ENCODE measurements around the gene CRYGD. TPM values are rescaled to one million over a fixed set of nuclear protein-coding genes. Genes with fewer than 3 reads are reported as not detected.
"Not testable (repeated sequence)": the region's sequence is repeated elsewhere in the genome, so short reads cannot be mapped to it uniquely, and the experiment has no call there.

The CRYGD gene
- total RNA-seq, 2 experiments from 2014 or later: not detected

DNA sequence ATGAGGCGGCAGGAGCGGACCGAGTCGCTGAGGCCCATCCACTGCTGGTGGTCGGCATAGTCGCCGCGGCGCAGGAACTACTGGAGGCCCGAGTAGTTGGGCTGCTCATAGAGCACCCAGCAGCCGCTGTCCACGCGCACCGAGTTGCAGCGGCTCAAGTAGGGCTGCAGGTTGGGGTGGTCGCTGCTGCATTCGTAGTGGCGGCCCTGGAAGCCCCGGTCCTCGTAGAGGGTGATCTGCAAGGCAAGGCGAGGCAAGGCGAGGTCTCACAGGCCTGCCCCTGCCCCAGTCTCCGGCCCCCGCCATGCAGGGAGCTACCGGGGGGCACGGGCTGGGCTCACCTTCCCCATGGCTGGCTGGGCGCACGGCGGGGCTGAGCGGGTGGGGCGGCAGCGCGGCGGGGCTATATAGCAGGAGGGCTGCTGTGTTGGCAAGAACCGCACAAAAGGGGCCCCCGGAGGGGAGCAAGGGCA is 12.0 kb downstream of the CRYGD start:
- H3K4me3 Mint-ChIP-seq, H3K27ac Mint-ChIP-seq, H3K36me3 Mint-ChIP-seq, H3K9me3 Mint-ChIP-seq, H3K27me3 Mint-ChIP-seq, DNase-seq, H3K4me1 Mint-ChIP-seq: not testable (repeated sequence)

DNA sequence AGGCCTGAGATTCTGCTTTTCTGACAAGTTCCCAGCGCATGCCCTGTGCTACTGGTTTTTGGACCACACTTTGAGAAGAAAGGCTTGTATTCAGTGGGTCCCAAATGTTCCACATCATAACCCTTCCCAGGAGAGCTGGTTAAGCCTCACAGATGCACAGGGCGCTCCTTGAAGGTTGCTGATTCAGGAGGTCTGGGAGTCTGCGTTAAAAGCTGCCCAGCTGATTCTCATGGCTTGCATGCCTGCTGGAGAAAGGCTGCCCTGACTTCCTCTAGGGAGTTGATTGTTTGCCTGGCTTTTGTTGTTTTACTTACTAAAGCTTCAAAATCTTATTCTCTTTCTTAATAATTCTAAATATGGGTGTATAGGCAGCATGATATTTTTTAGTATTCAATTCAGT is 20.7 kb downstream of the CRYGD start:
- H3K27ac Mint-ChIP-seq: no peak overlapping the region
- H3K4me3 Mint-ChIP-seq: no peak overlapping the region
- H3K4me1 Mint-ChIP-seq: peaks cover 21% of the 10 kb centered on the region
- H3K9me3 Mint-ChIP-seq: no peaks in the 10 kb centered on the region
- DNase-seq: no peak
- no peaks in the 10 kb centered on the region for H3K27me3 Mint-ChIP-seq
- no peaks in the 10 kb centered on the region for H3K36me3 Mint-ChIP-seq

DNA sequence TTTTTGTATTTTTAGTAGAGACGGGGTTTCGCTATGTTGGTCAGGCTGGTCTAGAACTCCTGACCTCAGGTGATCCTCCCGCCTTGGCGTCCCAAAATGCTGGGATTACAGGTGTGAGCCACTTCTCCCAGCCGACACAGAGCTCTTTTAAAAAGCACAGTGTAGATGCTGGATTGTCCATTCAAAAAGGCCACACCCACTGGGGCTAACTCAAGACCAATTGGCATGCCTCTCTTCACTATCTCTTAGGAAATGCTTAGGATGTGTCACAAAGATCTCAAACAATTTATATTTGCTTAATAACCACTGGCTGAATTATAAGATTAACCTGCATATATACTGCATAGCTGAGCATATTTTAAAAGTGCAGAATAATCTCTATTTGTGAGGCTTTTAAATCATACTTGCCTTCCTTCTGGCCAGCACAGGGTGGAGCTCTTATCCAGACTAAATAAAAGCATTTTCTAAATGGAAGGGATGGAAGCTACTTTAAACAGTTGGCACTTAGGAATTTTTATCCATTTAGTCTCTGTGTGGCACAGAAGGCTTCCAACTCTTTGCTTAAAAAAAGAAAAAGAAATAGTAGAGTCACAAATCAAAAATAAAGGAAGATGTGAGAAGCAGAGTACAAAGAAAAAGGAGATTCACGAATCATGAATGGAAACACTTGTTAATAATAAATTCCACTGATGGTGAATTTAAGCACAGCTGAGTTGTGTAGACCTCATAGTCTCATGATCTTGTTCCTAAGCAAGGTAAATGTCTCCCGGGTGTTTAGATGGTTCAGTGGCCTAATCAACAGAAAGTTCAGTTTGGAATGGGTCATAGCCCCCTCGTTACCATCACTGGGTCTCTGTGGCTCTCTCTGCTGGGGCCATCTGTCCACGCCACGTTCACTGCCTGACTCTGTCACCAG is 22.4 kb downstream of the CRYGD start:
- no peak overlapping the region for H3K27ac Mint-ChIP-seq

DNA sequence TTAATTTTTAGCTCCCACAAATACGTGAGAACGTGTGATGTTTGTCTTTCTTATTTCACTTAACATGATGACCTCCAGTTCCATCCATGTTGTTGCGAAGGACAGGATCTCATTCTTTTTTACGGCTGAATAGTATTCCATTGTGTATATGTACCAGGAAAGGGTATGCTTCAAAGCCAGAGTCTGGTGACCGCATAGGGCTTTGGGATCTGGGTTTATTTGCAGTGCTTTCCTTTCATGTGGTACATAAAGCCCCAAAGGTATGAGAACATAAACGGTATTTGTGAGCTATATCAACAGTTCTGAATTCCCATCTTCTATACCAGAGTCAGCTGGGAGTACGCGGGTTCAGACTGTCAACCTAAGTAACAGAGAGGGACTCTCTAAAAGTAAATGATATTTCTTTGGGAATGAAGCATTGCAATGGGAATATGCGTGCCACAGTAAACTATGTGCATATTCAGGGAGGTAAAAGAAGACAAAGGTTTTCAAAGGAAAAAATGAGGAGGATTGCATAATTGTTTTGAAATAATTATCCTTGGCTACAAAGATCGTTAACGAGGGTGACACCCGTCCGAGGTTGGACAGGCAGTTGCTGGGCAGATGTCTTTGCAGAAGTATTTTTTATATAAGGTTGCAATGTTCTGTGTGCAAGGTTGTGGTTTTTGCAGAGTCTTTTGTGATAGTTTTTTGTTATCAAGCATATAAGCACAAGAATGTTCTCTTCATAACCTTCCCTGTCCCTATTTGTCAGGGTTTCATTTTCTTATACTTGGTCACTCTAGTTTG is 24.4 kb downstream of the CRYGD start:
- Mint-ChIP-seq H3K27ac (no peak overlapping the region), H3K4me3 (no peak overlapping the region), H3K4me1 (peaks cover 21% of the 10 kb centered on the region), H3K36me3 (no peaks in the 10 kb centered on the region), H3K9me3 (no peaks in the 10 kb centered on the region), H3K27me3 (no peaks in the 10 kb centered on the region)
- no peak for DNase-seq

More for the DNA sequence above, 22.4 kb downstream of the CRYGD start:
- no peaks in the 10 kb centered on the region for H3K36me3 Mint-ChIP-seq
- no peaks in the 10 kb centered on the region for H3K9me3 Mint-ChIP-seq
- no peak for DNase-seq
- H3K27me3 Mint-ChIP-seq: no peaks in the 10 kb centered on the region
- H3K4me1 Mint-ChIP-seq: peaks cover 21% of the 10 kb centered on the region
- no peak overlapping the region for H3K4me3 Mint-ChIP-seq

DNA sequence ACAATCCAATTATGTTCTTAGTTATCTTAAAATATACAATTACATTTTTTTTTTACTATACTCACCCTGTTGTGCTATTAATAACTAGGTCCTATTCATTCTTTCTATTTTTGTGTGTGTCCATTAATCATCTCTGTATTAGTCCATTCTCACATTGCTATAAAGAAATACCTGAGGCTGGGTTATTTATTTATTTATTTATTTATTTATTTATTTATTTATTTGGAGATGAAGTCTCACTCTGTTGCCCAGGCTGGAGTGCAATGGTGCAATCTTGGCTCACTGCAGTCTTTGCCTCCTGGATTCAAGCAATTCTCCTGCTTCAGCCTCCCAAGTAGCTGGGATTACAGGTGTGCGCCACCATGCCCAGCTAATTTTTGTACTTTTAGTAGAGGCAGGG is 25.6 kb downstream of the CRYGD start:
- peaks cover 21% of the 10 kb centered on the region for H3K4me1 Mint-ChIP-seq
- not testable (repeated sequence) for H3K36me3 Mint-ChIP-seq, DNase-seq, H3K27ac Mint-ChIP-seq, H3K27me3 Mint-ChIP-seq, H3K4me3 Mint-ChIP-seq, H3K9me3 Mint-ChIP-seq

DNA sequence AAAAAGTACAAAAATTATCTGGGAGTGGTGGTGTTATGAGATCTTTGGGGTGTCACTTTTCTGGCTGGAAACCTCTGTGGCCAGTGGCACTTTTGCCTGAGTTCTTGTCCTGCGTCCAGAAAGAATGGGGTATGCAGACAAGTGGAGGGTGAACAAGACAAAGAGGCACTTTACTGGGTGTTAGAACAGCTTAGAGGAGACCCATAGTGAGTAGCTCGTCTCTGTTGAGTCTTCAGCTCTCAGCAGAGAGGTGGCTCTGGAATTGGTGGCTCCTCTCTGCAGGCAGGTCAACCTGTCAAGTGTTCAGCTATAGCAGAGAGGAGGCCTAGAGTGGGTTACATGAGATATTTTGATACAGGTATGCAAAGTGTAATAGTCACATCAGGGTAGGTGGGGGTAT is 26.1 kb downstream of the CRYGD start:
- Mint-ChIP-seq H3K4me1 (peaks cover 21% of the 10 kb centered on the region), H3K27ac (no peak overlapping the region), H3K36me3 (no peaks in the 10 kb centered on the region), H3K27me3 (no peaks in the 10 kb centered on the region), H3K4me3 (no peak overlapping the region), H3K9me3 (no peaks in the 10 kb centered on the region)
- no peak for DNase-seq

DNA sequence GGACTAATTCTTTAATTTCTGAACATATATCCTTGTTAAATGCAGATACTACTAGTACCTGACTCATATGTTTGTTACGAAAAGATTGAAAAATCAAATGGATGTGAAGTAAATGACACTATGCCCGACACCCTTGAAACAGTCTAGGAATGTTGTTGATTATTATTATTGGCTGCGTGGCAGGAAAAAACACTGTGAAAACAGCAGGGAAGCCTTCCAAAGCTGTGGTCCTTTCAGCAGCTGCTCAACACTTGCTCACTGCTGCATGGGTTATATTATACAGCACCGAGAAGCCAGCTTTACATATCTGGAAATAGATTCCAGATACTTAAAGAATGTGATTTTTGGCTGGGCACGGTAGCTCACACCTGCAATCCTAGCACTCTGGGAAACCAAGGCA is 26.5 kb downstream of the CRYGD start:
- DNase-seq: no peak
- Mint-ChIP-seq H3K4me1 (peaks cover 21% of the 10 kb centered on the region), H3K4me3 (no peak overlapping the region), H3K27ac (no peak overlapping the region), H3K27me3 (no peaks in the 10 kb centered on the region), H3K36me3 (no peaks in the 10 kb centered on the region), H3K9me3 (no peaks in the 10 kb centered on the region)

DNA sequence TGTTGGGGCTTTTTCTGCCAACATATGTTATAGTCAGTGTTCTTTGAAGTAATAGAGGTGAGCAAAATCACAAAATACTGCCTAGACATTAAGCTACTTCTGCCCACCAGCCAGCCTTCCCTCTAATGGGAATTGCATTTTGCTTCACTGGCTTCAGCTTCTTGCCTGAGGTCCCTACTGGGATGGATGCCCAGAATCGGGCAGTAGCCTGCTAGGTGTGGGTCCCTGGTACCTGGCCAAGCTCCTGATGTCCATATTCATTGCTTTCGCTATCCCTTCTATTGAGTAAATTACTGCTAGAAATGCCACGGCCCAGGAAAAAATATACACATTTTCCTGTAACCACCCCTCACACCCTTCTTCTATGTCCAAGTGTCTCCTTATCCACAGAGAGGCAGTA is 27.0 kb downstream of the CRYGD start:
- Mint-ChIP-seq H3K4me3 (no peak overlapping the region), H3K36me3 (no peaks in the 10 kb centered on the region), H3K27me3 (no peaks in the 10 kb centered on the region), H3K27ac (no peak overlapping the region), H3K4me1 (peaks cover 21% of the 10 kb centered on the region), H3K9me3 (no peaks in the 10 kb centered on the region)
- no peak for DNase-seq

DNA sequence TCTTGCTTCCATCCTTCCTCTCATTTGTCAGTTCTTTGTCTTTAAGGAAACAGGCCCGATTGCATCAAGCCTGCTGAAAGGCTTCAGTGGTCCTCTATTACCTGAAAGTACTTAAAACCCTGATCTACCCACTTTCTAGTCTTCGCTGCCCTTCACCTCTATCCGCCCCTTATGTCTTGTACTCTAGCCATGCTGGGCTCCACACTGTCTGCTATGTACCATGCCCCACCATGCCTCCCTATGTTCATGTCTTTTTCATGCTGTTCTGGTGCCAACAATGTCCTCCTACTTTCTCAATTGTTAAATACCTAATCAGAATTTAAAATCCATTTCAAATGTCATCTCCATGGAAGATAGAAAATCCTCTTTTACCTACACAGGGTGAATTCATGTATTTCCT is 28.2 kb downstream of the CRYGD start:
- Mint-ChIP-seq H3K4me1 (peaks cover 13% of the 10 kb centered on the region), H3K27ac (no peak overlapping the region), H3K27me3 (no peaks in the 10 kb centered on the region), H3K4me3 (no peak overlapping the region), H3K36me3 (no peaks in the 10 kb centered on the region), H3K9me3 (no peaks in the 10 kb centered on the region)
- no peak for DNase-seq

DNA sequence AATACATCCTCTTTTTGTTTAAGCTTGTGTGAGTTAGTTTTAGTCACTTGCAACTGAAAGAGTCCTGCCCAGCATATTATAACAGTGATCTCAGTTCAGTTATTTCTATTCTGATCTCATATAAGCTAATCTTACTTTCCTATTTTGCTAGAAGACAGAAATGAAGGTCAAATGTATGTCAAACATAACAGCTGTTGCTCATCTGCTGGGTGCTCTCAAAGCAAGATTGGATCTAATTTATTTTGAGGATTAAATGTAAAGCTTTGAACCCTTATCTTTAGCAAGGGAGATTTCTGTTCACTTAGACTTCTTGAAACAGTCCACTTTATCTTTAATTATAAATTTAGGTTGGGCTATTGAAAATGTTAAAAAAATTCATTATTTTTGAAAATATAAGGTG is 31.2 kb downstream of the CRYGD start:
- no peaks in the 10 kb centered on the region for H3K36me3 Mint-ChIP-seq
- peaks cover 3% of the 10 kb centered on the region for H3K9me3 Mint-ChIP-seq
- H3K4me3 Mint-ChIP-seq: no peak overlapping the region
- H3K27ac Mint-ChIP-seq: no peak overlapping the region
- no peak for DNase-seq
- H3K4me1 Mint-ChIP-seq: no peaks in the 10 kb centered on the region
- H3K27me3 Mint-ChIP-seq: no peaks in the 10 kb centered on the region

DNA sequence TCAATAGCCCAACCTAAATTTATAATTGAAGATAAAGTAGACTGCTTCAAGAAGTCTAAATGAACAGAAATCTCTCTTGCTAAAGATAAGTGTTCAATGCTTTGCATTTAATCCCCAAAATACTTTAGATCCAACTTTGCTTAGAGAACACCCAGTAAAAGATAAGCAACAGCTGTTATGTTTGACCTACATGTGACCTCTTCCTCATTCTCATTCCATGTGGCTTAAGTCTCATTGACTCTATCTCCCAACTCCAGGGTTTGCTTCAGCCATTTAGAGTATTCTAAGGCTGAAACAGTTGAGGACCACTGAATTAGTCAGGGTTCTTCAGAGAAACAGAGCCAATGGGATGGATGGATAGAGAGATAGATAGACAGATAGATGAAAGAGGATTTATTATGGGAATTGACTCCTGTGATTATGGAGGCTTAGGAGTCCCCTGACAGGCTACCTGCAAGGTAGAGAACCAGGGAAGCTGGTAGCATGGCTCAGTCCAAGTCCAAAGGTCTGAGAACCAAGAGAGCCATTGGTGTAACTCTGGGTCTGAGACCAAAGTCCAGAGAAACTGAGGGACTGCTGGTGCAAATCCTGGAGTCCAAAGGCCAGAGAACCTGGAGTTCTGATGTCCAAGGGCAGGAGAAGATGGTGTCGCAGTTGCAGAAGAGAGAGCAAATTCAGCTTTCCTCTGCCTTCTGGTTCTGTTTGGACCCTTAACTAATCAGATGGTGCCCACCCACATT is 32.1 kb downstream of the CRYGD start:
- Mint-ChIP-seq H3K4me1 (no peaks in the 10 kb centered on the region), H3K4me3 (no peak overlapping the region), H3K9me3 (peaks cover 3% of the 10 kb centered on the region), H3K27ac (no peak overlapping the region), H3K36me3 (no peaks in the 10 kb centered on the region), H3K27me3 (no peaks in the 10 kb centered on the region)
- DNase-seq: no peak

DNA sequence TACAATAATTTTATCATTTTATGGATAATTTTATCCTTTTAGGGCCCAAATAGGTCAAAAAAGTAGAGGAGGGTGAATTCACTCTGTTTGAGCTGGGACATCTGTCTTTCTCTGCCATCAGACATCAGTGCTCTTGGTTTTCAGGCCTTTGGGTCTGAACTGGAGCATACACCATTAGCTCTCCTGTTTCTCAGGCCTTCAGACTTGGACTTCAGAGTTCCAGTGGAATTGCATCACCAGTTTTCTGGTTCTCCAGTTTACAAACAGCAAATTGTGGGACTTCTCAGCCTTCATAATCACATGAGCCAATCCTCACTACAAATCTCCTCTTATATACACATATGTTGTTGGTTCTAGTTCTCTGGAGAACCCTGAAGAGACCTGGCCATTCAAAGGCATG is 33.9 kb downstream of the CRYGD start:
- no peak for DNase-seq
- Mint-ChIP-seq H3K27ac (no peak overlapping the region), H3K36me3 (no peaks in the 10 kb centered on the region), H3K9me3 (peaks cover 3% of the 10 kb centered on the region), H3K4me3 (no peak overlapping the region), H3K27me3 (no peaks in the 10 kb centered on the region), H3K4me1 (no peaks in the 10 kb centered on the region)

DNA sequence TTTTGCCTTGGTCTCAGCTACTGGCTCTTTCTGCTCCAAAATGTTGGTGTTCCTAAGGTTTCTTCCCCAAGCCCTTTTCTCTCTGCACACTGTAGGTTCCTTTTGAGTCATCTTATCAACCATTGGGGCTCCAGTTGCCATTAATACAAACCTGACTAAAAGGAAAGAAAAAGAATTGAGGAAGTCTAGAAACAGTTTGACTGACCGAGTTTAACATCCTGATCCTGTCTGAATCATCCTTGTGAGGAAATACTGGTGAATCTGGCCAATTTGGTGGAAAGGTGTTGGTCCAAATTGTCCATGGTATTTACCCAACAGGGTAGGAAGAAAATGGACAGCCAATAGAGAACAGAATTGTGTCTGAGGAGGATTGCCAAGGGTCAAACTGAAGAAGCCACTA is 38.3 kb downstream of the CRYGD start:
- peaks cover 3% of the 10 kb centered on the region for H3K9me3 Mint-ChIP-seq
- no peaks in the 10 kb centered on the region for H3K36me3 Mint-ChIP-seq
- H3K4me1 Mint-ChIP-seq: no peaks in the 10 kb centered on the region
- no peak for DNase-seq
- H3K27me3 Mint-ChIP-seq: peaks cover 4% of the 10 kb centered on the region
- H3K27ac Mint-ChIP-seq: no peak overlapping the region
- no peak overlapping the region for H3K4me3 Mint-ChIP-seq

DNA sequence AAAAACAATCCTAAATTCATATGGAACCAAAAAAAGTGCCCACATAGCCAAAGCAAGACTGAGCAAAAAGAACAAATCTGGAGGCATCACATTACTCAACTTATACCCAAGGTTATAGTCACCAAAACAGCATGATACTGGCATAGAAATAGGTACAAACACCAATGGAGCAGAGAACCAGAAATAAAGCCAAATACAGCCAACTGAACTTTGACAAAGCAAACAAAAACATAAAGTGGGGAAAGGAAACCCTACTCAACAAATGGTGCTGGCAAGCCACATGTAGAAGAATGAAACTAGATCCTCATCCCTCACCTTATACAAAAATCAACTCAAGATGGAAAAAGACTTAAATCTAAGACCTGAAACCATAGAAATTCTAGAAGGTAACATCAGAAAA is 40.5 kb downstream of the CRYGD start:
- Mint-ChIP-seq H3K27me3 (peaks cover 8% of the 10 kb centered on the region), H3K36me3 (no peaks in the 10 kb centered on the region), H3K9me3 (peaks cover 2% of the 10 kb centered on the region), H3K27ac (no peak overlapping the region), H3K4me3 (no peak overlapping the region), H3K4me1 (no peaks in the 10 kb centered on the region)
- DNase-seq: no peak

DNA sequence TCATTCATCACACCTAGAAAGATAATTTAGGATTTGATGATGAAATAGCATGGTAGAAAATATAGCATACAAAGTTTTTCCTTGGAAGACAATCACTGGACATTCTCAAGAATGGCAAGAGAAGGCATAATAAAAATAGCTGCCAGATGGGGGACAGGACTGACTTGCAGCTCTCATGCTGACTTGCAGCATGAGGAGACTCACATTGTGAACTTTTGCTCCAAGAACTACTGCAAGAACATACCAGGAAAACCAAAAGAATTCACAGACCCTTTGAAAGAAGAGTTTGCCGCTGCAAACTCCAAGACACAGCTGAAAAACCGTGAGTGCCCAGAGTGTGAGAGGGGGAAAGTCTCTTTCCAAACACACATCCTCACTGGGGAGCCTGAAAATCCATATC is 47.0 kb downstream of the CRYGD start:
- Mint-ChIP-seq H3K9me3 (no peaks in the 10 kb centered on the region), H3K4me1 (no peaks in the 10 kb centered on the region), H3K4me3 (no peak overlapping the region)

More for the DNA sequence above, 47.0 kb downstream of the CRYGD start:
- Mint-ChIP-seq H3K27ac (no peak overlapping the region), H3K27me3 (peaks cover 19% of the 10 kb centered on the region), H3K36me3 (no peaks in the 10 kb centered on the region)
- no peak for DNase-seq

Data from activated naive CD8-positive, alpha-beta T cell treated with anti-CD3 and anti-CD28 coated beads for 36 hours (primary cell).